Measurements from ENCODE around the gene NRXN3.

NRXN3 gene

GRCh38 chr14:78175412-78175811 is 5.2 kb downstream of the NRXN3 start:
- TF ChIP-seq, protein P1, sequence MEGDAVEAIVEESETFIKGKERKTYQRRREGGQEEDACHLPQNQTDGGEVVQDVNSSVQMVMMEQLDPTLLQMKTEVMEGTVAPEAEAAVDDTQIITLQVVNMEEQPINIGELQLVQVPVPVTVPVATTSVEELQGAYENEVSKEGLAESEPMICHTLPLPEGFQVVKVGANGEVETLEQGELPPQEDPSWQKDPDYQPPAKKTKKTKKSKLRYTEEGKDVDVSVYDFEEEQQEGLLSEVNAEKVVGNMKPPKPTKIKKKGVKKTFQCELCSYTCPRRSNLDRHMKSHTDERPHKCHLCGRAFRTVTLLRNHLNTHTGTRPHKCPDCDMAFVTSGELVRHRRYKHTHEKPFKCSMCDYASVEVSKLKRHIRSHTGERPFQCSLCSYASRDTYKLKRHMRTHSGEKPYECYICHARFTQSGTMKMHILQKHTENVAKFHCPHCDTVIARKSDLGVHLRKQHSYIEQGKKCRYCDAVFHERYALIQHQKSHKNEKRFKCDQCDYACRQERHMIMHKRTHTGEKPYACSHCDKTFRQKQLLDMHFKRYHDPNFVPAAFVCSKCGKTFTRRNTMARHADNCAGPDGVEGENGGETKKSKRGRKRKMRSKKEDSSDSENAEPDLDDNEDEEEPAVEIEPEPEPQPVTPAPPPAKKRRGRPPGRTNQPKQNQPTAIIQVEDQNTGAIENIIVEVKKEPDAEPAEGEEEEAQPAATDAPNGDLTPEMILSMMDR (IDR thresholded peaks at IDR 0.05): no peak

- TF ChIP-seq, protein P1 (IDR thresholded peaks at IDR 0.05): no peak
Measured at GRCh38 chr14:78178071-78178470, 7.9 kb downstream of the NRXN3 start.

GRCh38 chr14:78178971-78179370 is 8.8 kb downstream of the NRXN3 start:
- TF ChIP-seq, protein P1 (IDR thresholded peaks at IDR 0.05): no peak

- TF ChIP-seq, protein P1 (IDR thresholded peaks at IDR 0.05): no peak
Measured at GRCh38 chr14:78181270-78181669, 11.1 kb downstream of the NRXN3 start.

GRCh38 chr14:78182722-78183121 is 12.5 kb downstream of the NRXN3 start:
- TF ChIP-seq, protein P1 (IDR thresholded peaks at IDR 0.05): no peak

- TF ChIP-seq, protein P1 (IDR thresholded peaks at IDR 0.05): no peak
Measured at GRCh38 chr14:78184157-78184556, 14.0 kb downstream of the NRXN3 start.

GRCh38 chr14:78186277-78186676 is 16.1 kb downstream of the NRXN3 start:
- TF ChIP-seq, protein P1 (IDR thresholded peaks at IDR 0.05): no peak

GRCh38 chr14:78188882-78189281 is 18.7 kb downstream of the NRXN3 start:
- TF ChIP-seq, protein P1 (IDR thresholded peaks at IDR 0.05): no peak

Data from LNCAP (cell line).